BLaER1 treated with 17β-estradiol and CSF1 and Interleukin-3, amounts not matched to agents 10 nM and 100 nM (cell line): ENCODE measurements around the gene ENO1.
"Not testable (repeated sequence)": the region's sequence is repeated elsewhere in the genome, so short reads cannot be mapped to it uniquely, and the experiment has no call there.

Experiments
- H3K27ac ChIP-seq, 11 experiments: shearing (Covaris generic); formaldehyde crosslinking; 2 replicates each; pipeline ENCODE4 v1.8.1; 2022
- H3K27me3 ChIP-seq, 11 experiments: shearing (Covaris generic); formaldehyde crosslinking; 2 replicates each; pipeline ENCODE4 v1.8.1; 2022
- H3K36me3 ChIP-seq, 11 experiments: shearing (Covaris generic); formaldehyde crosslinking; 2 replicates each; pipeline ENCODE4 v1.8.1; 2022
- H3K4me1 ChIP-seq, 10 experiments: shearing (Covaris generic); formaldehyde crosslinking; 2 replicates each; pipeline ENCODE4 v1.8.1; 2022
- H3K4me2 ChIP-seq, 11 experiments: shearing (Covaris generic); formaldehyde crosslinking; 2 replicates each; pipeline ENCODE4 v1.8.1; 2022
- H3K4me3 ChIP-seq, 10 experiments: shearing (Covaris generic); formaldehyde crosslinking; 2 replicates each; pipeline ENCODE4 v1.8.1; 2022
- H3K9ac ChIP-seq, 11 experiments: shearing (Covaris generic); formaldehyde crosslinking; 2 replicates each; pipeline ENCODE4 v1.8.1; 2022
- H3K9me3 ChIP-seq, 11 experiments: shearing (Covaris generic); formaldehyde crosslinking; replicated peaks in 1 of 11; 2 replicates each; pipeline ENCODE4 v1.8.1; 2022
- H4K20me1 ChIP-seq, 11 experiments: shearing (Covaris generic); formaldehyde crosslinking; 2 replicates each; pipeline ENCODE4 v1.8.1; 2022
- Cebpa-rat ChIP-seq, 11 experiments: shearing (Covaris generic); IDR thresholded peaks; 2 replicates each; pipeline ENCODE4 v1.8.1; 2022

ENO1 gene

GRCh38 chr1:8846263-8846662, 32.2 kb downstream of the ENO1 start:
- H3K4me3 ChIP-seq, result no peak overlapping the region
- H3K4me2 ChIP-seq, result peak overlapping the region in 9 of 11 experiments; percentile 51 to 80 (median 72); a peak in 15 of 22 replicates
- H3K36me3 ChIP-seq, result no peaks in the 10 kb centered on the region
- H4K20me1 ChIP-seq, result peaks cover 0 to 15% (median 6%) of the 10 kb centered on the region in 11 experiments; a peak in 8 of 22 replicates
- H3K4me1 ChIP-seq, result peaks cover 29 to 63% (median 56%) of the 10 kb centered on the region in 10 experiments
- peaks cover 0 to 10% (median 0%) of the 10 kb centered on the region in 11 experiments; a peak in 1 of 22 replicates for H3K27me3 ChIP-seq
- H3K27ac ChIP-seq, result no peak overlapping the region
- TF ChIP-seq Cebpa-rat (IDR thresholded peaks at IDR 0.05), result no peak
- no peak overlapping the region for H3K9ac ChIP-seq
- peaks cover 19 to 25% (median 23%) of the 10 kb centered on the region in 11 experiments for H3K9me3 ChIP-seq

DNA sequence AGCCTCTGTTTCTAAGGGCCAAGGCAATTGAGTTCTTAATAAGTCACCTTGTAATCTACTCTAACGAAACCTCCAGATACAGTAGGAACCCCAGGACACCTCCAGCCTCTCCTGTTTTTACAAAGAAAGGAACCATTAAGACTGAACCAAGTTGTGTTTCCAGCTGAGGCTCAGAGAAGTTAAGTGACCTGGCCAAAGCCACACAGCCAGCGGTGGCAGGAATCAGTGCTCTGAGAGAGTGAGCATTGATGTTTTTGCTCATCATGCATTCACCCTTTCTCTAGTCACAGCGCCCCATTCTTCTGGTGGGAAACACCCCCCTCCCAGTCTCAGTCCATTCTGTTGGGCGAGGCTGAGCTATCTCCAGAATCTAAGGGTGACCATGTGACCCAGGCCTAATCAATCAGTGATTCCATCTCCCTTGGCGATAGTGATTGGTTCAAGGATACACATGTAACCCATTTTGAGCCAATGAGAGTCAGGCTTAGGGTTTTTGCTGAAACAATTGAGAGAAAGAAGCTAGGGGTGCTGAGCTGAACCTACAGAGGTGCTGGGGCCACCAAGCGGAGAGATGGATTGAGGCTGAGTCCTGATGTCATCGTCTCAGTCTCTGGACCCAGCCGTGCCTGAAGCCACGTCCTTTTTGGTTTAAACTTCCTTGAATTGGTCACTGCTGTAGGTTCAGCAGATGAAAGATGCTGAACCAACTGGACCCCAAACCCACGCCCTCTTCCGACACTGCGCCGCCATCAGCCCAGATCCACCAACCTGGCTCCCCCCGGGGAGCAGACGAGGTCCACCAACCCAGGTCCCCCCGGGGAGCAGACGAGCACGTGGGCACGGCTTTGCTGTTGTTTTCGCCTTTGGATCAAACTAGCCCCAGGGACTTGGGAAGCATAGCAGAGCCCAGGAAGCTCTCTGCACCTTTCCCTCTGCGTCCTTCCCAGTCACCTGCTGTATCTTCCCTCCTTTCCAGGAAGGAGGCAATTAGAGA, 33.1 kb downstream of the ENO1 start:
- peaks cover 29 to 63% (median 56%) of the 10 kb centered on the region in 10 experiments for H3K4me1 ChIP-seq
- H3K27me3 ChIP-seq, result peaks cover 0 to 10% (median 0%) of the 10 kb centered on the region in 11 experiments; a peak in 1 of 22 replicates
- no peak for TF ChIP-seq Cebpa-rat (IDR thresholded peaks at IDR 0.05)
- peaks cover 0 to 15% (median 6%) of the 10 kb centered on the region in 11 experiments; a peak in 8 of 22 replicates for H4K20me1 ChIP-seq
- H3K9ac ChIP-seq, result peak overlapping the region in 1 of 11 experiments; percentile 24; a peak in 2 of 22 replicates
- peaks cover 19 to 33% (median 28%) of the 10 kb centered on the region in 11 experiments for H3K9me3 ChIP-seq
- 0 out of 22 replicates have a peak overlapping the region, but pooled peaks of 4 of the 11 experiments have one; percentile 1 to 23 (median 12) for H3K27ac ChIP-seq
- H3K4me3 ChIP-seq, result no peak overlapping the region
- no peaks in the 10 kb centered on the region for H3K36me3 ChIP-seq
- peak overlapping the region; percentile 51 to 80 (median 65); a peak in 21 of 22 replicates for H3K4me2 ChIP-seq

- Histone ChIP-seq H3K4me3 (no peak overlapping the region), H3K27me3 (peaks cover 0 to 10% (median 0%) of the 10 kb centered on the region in 11 experiments; a peak in 1 of 22 replicates), H3K9me3 (peaks cover 22 to 39% (median 33%) of the 10 kb centered on the region in 11 experiments), H3K9ac (peak overlapping the region in 3 of 11 experiments; percentile 24 to 30 (median 27); a peak in 5 of 22 replicates), H3K4me1 (peaks cover 29 to 57% (median 52%) of the 10 kb centered on the region in 10 experiments), H3K27ac (0 out of 22 replicates have a peak overlapping the region, but pooled peaks of 4 of the 11 experiments have one; percentile 1 to 23 (median 12)), H3K36me3 (no peaks in the 10 kb centered on the region), H4K20me1 (peaks cover 0 to 15% (median 6%) of the 10 kb centered on the region in 11 experiments; a peak in 8 of 22 replicates), H3K4me2 (peak overlapping the region; percentile 25 to 80 (median 65); a peak in 21 of 22 replicates)
- no peak for TF ChIP-seq Cebpa-rat (IDR thresholded peaks at IDR 0.05)
Measured at GRCh38 chr1:8844501-8845006, 33.9 kb downstream of the ENO1 start.

DNA sequence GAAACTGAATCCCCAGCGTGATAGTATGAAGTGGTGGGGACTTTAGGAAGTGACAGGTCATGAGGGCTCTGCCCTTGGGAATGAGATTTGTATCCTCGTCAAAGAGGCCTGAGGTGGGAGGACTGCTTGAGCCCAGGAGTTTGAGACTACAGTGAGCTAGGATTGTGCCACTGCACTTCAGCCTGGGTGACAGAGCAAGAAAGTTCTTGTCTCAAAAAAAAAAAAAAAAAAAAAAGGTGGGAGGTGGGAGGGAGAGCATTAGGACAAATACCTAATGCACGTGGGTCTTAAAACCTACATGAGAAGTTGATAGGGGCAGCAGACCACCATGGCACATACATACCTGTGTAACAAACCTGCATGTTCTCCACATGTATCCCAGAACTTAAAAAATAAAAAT, 37.1 kb downstream of the ENO1 start:
- Histone ChIP-seq H3K36me3 (no peaks in the 10 kb centered on the region), H3K4me3 (no peak overlapping the region), H3K27ac (no peak overlapping the region), H3K4me2 (no peak overlapping the region), H3K4me1 (peaks cover 17 to 27% (median 24%) of the 10 kb centered on the region in 10 experiments), H3K9me3 (peaks cover 22 to 39% (median 33%) of the 10 kb centered on the region in 11 experiments), H4K20me1 (no peaks in the 10 kb centered on the region), H3K9ac (no peak overlapping the region), H3K27me3 (peaks cover 0 to 9% (median 0%) of the 10 kb centered on the region in 11 experiments; a peak in 1 of 22 replicates)
- no peak for TF ChIP-seq Cebpa-rat (IDR thresholded peaks at IDR 0.05)

- Histone ChIP-seq H3K4me1 (peaks cover 9 to 13% (median 10%) of the 10 kb centered on the region in 10 experiments), H3K36me3 (no peaks in the 10 kb centered on the region), H3K27me3 (no peaks in the 10 kb centered on the region), H4K20me1 (no peaks in the 10 kb centered on the region), H3K4me2 (no peak overlapping the region), H3K4me3 (no peak overlapping the region), H3K9me3 (peaks cover 22 to 39% (median 33%) of the 10 kb centered on the region in 11 experiments), H3K9ac (no peak overlapping the region), H3K27ac (no peak overlapping the region)
- TF ChIP-seq Cebpa-rat (IDR thresholded peaks at IDR 0.05), result no peak
Measured at GRCh38 chr1:8839990-8840389, 38.5 kb downstream of the ENO1 start.

DNA sequence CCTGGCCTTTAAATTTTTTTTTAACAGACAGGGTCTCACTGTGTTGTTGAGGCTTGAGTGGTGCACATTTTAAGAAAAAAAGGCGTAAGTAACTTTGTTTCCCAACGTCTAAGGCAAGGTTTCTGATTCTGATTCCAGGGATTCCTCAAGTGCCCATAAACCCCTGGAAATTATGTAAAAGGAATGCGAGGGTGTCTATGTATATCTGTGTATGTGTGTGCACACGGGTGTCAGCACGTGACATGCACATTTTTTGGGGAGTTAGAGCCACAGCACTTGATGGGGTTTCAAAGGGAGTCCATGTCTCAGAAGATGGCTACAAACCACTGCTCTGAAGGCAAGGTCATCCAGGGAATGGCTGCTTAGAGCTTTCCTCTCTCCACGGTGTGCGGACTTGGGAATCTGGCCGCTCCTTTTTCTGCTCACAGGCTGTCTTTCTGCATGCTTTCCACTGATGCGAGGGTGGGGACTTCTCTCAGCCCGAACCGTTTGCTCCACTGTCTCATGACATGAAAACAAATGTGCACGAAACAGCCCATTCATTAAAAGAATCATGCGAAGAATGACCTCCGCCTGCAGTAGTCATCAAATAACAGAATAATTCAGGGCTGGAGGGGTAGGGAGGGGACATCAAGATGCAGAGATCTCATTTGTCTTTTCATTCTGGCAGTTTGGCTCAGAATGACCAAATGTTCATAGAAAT, 42.4 kb downstream of the ENO1 start:
- TF ChIP-seq Cebpa-rat (IDR thresholded peaks at IDR 0.05), result no peak
- no peak overlapping the region for H3K4me2 ChIP-seq
- no peaks in the 10 kb centered on the region for H4K20me1 ChIP-seq
- H3K36me3 ChIP-seq, result no peaks in the 10 kb centered on the region
- no peak overlapping the region for H3K27ac ChIP-seq
- H3K27me3 ChIP-seq, result no peaks in the 10 kb centered on the region
- H3K9ac ChIP-seq, result no peak overlapping the region
- H3K9me3 ChIP-seq, result peaks cover 0 to 16% (median 9%) of the 10 kb centered on the region in 11 experiments; a peak in 14 of 22 replicates
- no peak overlapping the region for H3K4me3 ChIP-seq
- peaks cover 0 to 9% (median 4%) of the 10 kb centered on the region in 10 experiments; a peak in 6 of 20 replicates for H3K4me1 ChIP-seq

GRCh38 chr1:8831340-8831739, 47.1 kb downstream of the ENO1 start:
- Histone ChIP-seq H3K4me3 (no peak overlapping the region), H3K27me3 (no peaks in the 10 kb centered on the region), H3K27ac (no peak overlapping the region), H3K4me1 (peaks cover 7 to 27% (median 16%) of the 10 kb centered on the region in 10 experiments; a peak in 18 of 20 replicates), H3K9me3 (no peaks in the 10 kb centered on the region), H3K9ac (no peak overlapping the region), H4K20me1 (no peaks in the 10 kb centered on the region), H3K4me2 (no peak overlapping the region; a peak in 1 of 22 replicates), H3K36me3 (no peaks in the 10 kb centered on the region)
- TF ChIP-seq Cebpa-rat (IDR thresholded peaks at IDR 0.05), result no peak

DNA sequence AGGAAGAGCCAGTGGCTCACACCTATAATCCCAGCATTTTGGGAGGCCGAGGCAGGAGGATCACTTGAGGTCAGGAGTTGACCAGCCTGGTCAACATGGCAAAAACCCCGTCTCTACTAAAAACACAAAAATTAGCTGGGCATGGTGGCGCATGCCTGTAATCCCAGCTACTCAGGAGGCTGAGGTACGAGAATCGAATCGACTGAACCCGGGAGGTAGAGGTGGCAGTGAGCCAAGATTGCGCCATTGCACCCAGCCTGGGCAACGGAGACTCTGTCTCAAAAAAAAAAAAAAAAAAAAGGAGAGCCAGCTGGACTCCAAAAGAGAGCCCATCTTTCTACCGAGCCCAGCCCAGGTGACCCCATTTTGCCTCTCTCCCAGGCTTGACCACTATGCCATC, 47.8 kb downstream of the ENO1 start:
- not testable (repeated sequence) for H3K9ac ChIP-seq, H3K27me3 ChIP-seq, H4K20me1 ChIP-seq, H3K27ac ChIP-seq, H3K4me3 ChIP-seq, H3K36me3 ChIP-seq, H3K4me2 ChIP-seq, H3K9me3 ChIP-seq
- peaks cover 7 to 27% (median 17%) of the 10 kb centered on the region in 10 experiments; a peak in 18 of 20 replicates for H3K4me1 ChIP-seq
